Measurements from ENCODE around the gene KIRREL3.

KIRREL3 gene

GRCh38 chr11:126949066-126949891 lies 51.3 kb downstream of the KIRREL3 start:
- no peak for DNase-seq

- DNase-seq: no peak
Measured at GRCh38 chr11:126948563-126948962, 52.0 kb downstream of the KIRREL3 start.

- DNase-seq: no peak
Measured at GRCh38 chr11:126945319-126945718, 55.3 kb downstream of the KIRREL3 start.

GRCh38 chr11:126943316-126943715 lies 57.3 kb downstream of the KIRREL3 start:
- no peak for DNase-seq

GRCh38 chr11:126942146-126942545 lies 58.4 kb downstream of the KIRREL3 start:
- DNase-seq: no peak

GRCh38 chr11:126939552-126939951 lies 61.0 kb downstream of the KIRREL3 start:
- no peak for DNase-seq

- DNase-seq: no peak
Measured at GRCh38 chr11:126938718-126939117, 61.9 kb downstream of the KIRREL3 start.

GRCh38 chr11:126930091-126930841 lies 70.3 kb downstream of the KIRREL3 start:
- no peak for DNase-seq

- DNase-seq: no peak
Measured at GRCh38 chr11:126929179-126930061, 71.2 kb downstream of the KIRREL3 start.

GRCh38 chr11:126927623-126928022 lies 72.9 kb downstream of the KIRREL3 start:
- DNase-seq: no peak

- DNase-seq: no peak
Measured at GRCh38 chr11:126926376-126926791, 74.2 kb downstream of the KIRREL3 start.

GRCh38 chr11:126925321-126926093 lies 75.1 kb downstream of the KIRREL3 start:
- no peak for DNase-seq

GRCh38 chr11:126924376-126925040 lies 76.1 kb downstream of the KIRREL3 start:
- DNase-seq: no peak

GRCh38 chr11:126920833-126921232 lies 79.7 kb downstream of the KIRREL3 start:
- DNase-seq: no peak

GRCh38 chr11:126919147-126919823 lies 81.3 kb downstream of the KIRREL3 start:
- DNase-seq: no peak

GRCh38 chr11:126918556-126918955 lies 82.0 kb downstream of the KIRREL3 start:
- DNase-seq: no peak

- peak in 2 of 3 donors; percentile 8 to 19 for DNase-seq
Measured at GRCh38 chr11:126917531-126918204, 82.9 kb downstream of the KIRREL3 start.

GRCh38 chr11:126915430-126915829 lies 85.1 kb downstream of the KIRREL3 start:
- no peak for DNase-seq

GRCh38 chr11:126914941-126915340 lies 85.6 kb downstream of the KIRREL3 start:
- peak; percentile 1 to 38 (median 12) for DNase-seq

- DNase-seq: no peak
Measured at GRCh38 chr11:126914166-126914565, 86.4 kb downstream of the KIRREL3 start.

Data from suppressor macrophage treated with lipopolysaccharide for 1 hour (primary cell).